ENCODE results near the gene TSPYL6.
"Not testable (repeated sequence)": the region's sequence is repeated elsewhere in the genome, so short reads cannot be mapped to it uniquely, and the experiment has no call there.

TSPYL6 gene

GRCh38 chr2:54265081-54265480 is 9.1 kb upstream of the TSPYL6 start:
- not testable (repeated sequence) for H3K27ac Mint-ChIP-seq, H3K4me1 Mint-ChIP-seq, ATAC-seq

GRCh38 chr2:54262015-54262765 is 6.2 kb upstream of the TSPYL6 start:
- DNase-seq (ENCODE audit: low spot score in 2 of 2) (no peak), ATAC-seq (no peak)
- Mint-ChIP-seq H3K27ac (no peak overlapping the region), H3K4me3 (no peak overlapping the region), H3K4me1 (no peaks in the 10 kb centered on the region), H3K36me3 (no peaks in the 10 kb centered on the region), H3K9me3 (no peaks in the 10 kb centered on the region)

More at GRCh38 chr2:54265081-54265480, 9.1 kb upstream of the TSPYL6 start:
- not testable (repeated sequence) for H3K4me3 Mint-ChIP-seq; H3K36me3 Mint-ChIP-seq; H3K9me3 Mint-ChIP-seq; DNase-seq (ENCODE audit: low spot score in 2 of 2)

- Mint-ChIP-seq H3K4me1 (no peaks in the 10 kb centered on the region), H3K36me3 (no peaks in the 10 kb centered on the region), H3K4me3 (no peak overlapping the region), H3K27ac (no peak overlapping the region), H3K9me3 (no peaks in the 10 kb centered on the region)
- ATAC-seq = no peak
- DNase-seq (ENCODE audit: low spot score in 2 of 2) = no peak
Observed at GRCh38 chr2:54261537-54261936, 5.5 kb upstream of the TSPYL6 start.

GRCh38 chr2:54260241-54260595 is 4.2 kb upstream of the TSPYL6 start:
- ATAC-seq = no peak
- no peak for DNase-seq (ENCODE audit: low spot score in 2 of 2)
- H3K27ac Mint-ChIP-seq = no peak overlapping the region
- no peaks in the 10 kb centered on the region for H3K4me1 Mint-ChIP-seq
- no peaks in the 10 kb centered on the region for H3K36me3 Mint-ChIP-seq
- H3K4me3 Mint-ChIP-seq = no peak overlapping the region
- H3K9me3 Mint-ChIP-seq = peaks cover 2% of the 10 kb centered on the region

GRCh38 chr2:54259413-54260240 is 3.6 kb upstream of the TSPYL6 start:
- Mint-ChIP-seq H3K4me1 (no peaks in the 10 kb centered on the region), H3K4me3 (no peak overlapping the region), H3K27ac (no peak overlapping the region), H3K9me3 (peaks cover 2% of the 10 kb centered on the region), H3K36me3 (no peaks in the 10 kb centered on the region)
- no peak for DNase-seq (ENCODE audit: low spot score in 2 of 2)
- ATAC-seq = no peak

GRCh38 chr2:54258166-54258565 is 2.1 kb upstream of the TSPYL6 start:
- Mint-ChIP-seq H3K4me1 (no peaks in the 10 kb centered on the region), H3K4me3 (no peak overlapping the region), H3K9me3 (peaks cover 2% of the 10 kb centered on the region), H3K27ac (no peak overlapping the region), H3K36me3 (no peaks in the 10 kb centered on the region)
- DNase-seq (ENCODE audit: low spot score in 2 of 2) = no peak
- no peak for ATAC-seq

GRCh38 chr2:54255230-54256090 is 569 bp downstream of the TSPYL6 start:
- no peaks in the 10 kb centered on the region for H3K36me3 Mint-ChIP-seq
- no peak overlapping the region for H3K27ac Mint-ChIP-seq
- DNase-seq (ENCODE audit: low spot score in 2 of 2) = no peak

GRCh38 chr2:54254180-54254579 is 1.8 kb downstream of the TSPYL6 start:
- no peaks in the 10 kb centered on the region for H3K4me1 Mint-ChIP-seq
- H3K4me3 Mint-ChIP-seq = no peak overlapping the region
- ATAC-seq = no peak
- no peak overlapping the region for H3K27ac Mint-ChIP-seq
- no peaks in the 10 kb centered on the region for H3K36me3 Mint-ChIP-seq
- H3K9me3 Mint-ChIP-seq = peaks cover 2% of the 10 kb centered on the region
- DNase-seq (ENCODE audit: low spot score in 2 of 2) = no peak

More at GRCh38 chr2:54255230-54256090, 569 bp downstream of the TSPYL6 start:
- Mint-ChIP-seq H3K9me3 (peaks cover 2% of the 10 kb centered on the region), H3K4me1 (no peaks in the 10 kb centered on the region), H3K4me3 (no peak overlapping the region)
- ATAC-seq = no peak

- ATAC-seq (no peak), DNase-seq (ENCODE audit: low spot score in 2 of 2) (no peak)
- Mint-ChIP-seq H3K27ac (no peak overlapping the region), H3K9me3 (no peaks in the 10 kb centered on the region), H3K4me3 (no peak overlapping the region), H3K4me1 (no peaks in the 10 kb centered on the region), H3K36me3 (no peaks in the 10 kb centered on the region)
Observed at GRCh38 chr2:54249629-54250028, 6.4 kb downstream of the TSPYL6 start.

GRCh38 chr2:54247115-54247514 is 8.9 kb downstream of the TSPYL6 start:
- no peaks in the 10 kb centered on the region for H3K9me3 Mint-ChIP-seq
- no peaks in the 10 kb centered on the region for H3K4me1 Mint-ChIP-seq
- no peak overlapping the region for H3K27ac Mint-ChIP-seq
- H3K36me3 Mint-ChIP-seq = no peaks in the 10 kb centered on the region
- no peak overlapping the region for H3K4me3 Mint-ChIP-seq
- ATAC-seq (no peak), DNase-seq (ENCODE audit: low spot score in 2 of 2) (no peak)

GRCh38 chr2:54240515-54241469 is 15.2 kb downstream of the TSPYL6 start:
- Mint-ChIP-seq H3K9me3 (peaks cover 5% of the 10 kb centered on the region), H3K4me1 (no peaks in the 10 kb centered on the region), H3K4me3 (no peak overlapping the region), H3K27ac (no peak overlapping the region), H3K36me3 (no peaks in the 10 kb centered on the region)
- DNase-seq (ENCODE audit: low spot score in 2 of 2) (no peak), ATAC-seq (no peak)

GRCh38 chr2:54239427-54239826 is 16.6 kb downstream of the TSPYL6 start:
- ATAC-seq = no peak
- H3K4me1 Mint-ChIP-seq = no peaks in the 10 kb centered on the region

GRCh38 chr2:54237428-54237827 is 18.6 kb downstream of the TSPYL6 start:
- no peak overlapping the region for H3K4me3 Mint-ChIP-seq
- no peaks in the 10 kb centered on the region for H3K4me1 Mint-ChIP-seq
- no peaks in the 10 kb centered on the region for H3K36me3 Mint-ChIP-seq
- peaks cover 7% of the 10 kb centered on the region for H3K9me3 Mint-ChIP-seq
- H3K27ac Mint-ChIP-seq = no peak overlapping the region
- DNase-seq (ENCODE audit: low spot score in 2 of 2) = no peak
- ATAC-seq = no peak

More at GRCh38 chr2:54239427-54239826, 16.6 kb downstream of the TSPYL6 start:
- DNase-seq (ENCODE audit: low spot score in 2 of 2) = no peak
- H3K4me3 Mint-ChIP-seq = no peak overlapping the region
- H3K36me3 Mint-ChIP-seq = no peaks in the 10 kb centered on the region
- H3K9me3 Mint-ChIP-seq = peaks cover 5% of the 10 kb centered on the region
- no peak overlapping the region for H3K27ac Mint-ChIP-seq

GRCh38 chr2:54233832-54234649 is 22.0 kb downstream of the TSPYL6 start:
- no peak overlapping the region for H3K4me3 Mint-ChIP-seq
- no peak for DNase-seq (ENCODE audit: low spot score in 2 of 2)
- no peak for ATAC-seq
- no peaks in the 10 kb centered on the region for H3K36me3 Mint-ChIP-seq
- no peak overlapping the region for H3K27ac Mint-ChIP-seq
- peaks cover 8% of the 10 kb centered on the region for H3K9me3 Mint-ChIP-seq
- no peaks in the 10 kb centered on the region for H3K4me1 Mint-ChIP-seq

Data from stimulated activated effector memory CD8-positive, alpha-beta T cell treated with anti-CD3 and anti-CD28 coated beads, Interleukin-12 subunit alpha, Interleukin-12 subunit beta, amount 100 ng/mL, for 72 hours (primary cell).